Astrocyte (in vitro differentiated cells and primary cell): Measurements from ENCODE around the gene ERG. TPM values are rescaled to one million over a fixed set of nuclear protein-coding genes. Genes with fewer than 3 reads are reported as not detected.
A peak's percentile ranks its signal among the peaks of the same experiment; 100 is the strongest.

ENCODE experiments used
- DNase-seq: peaks from one replicate; pipeline ENCODE4 v3.0.0-alpha.2; 2010; ENCODE audit warnings: low read depth
- FAIRE-seq: peaks from 2 replicates; lab custom pipeline; 2011; peaks lifted over from hg19 to GRCh38; lab: Jason Lieb, UNC
- H2AFZ ChIP-seq: 2 replicates; pipeline ENCODE4 v1.6.0; 2012; ENCODE audit warnings: low read depth, low read length, inconsistent platforms
- H3K27ac ChIP-seq: 2 replicates; pipeline ENCODE4 v1.5.1; 2011; ENCODE audit warnings: low read depth, low read length, inconsistent platforms
- H3K27me3 ChIP-seq: 2 replicates; pipeline ENCODE4 v1.6.0; 2011; ENCODE audit warnings: low read length, inconsistent platforms; ENCODE audit not compliant: insufficient read depth
- H3K36me3 ChIP-seq: 2 replicates; pipeline ENCODE4 v1.5.1; 2011; ENCODE audit warnings: low read length, inconsistent platforms; ENCODE audit not compliant: insufficient read depth
- H3K4me1 ChIP-seq: 2 replicates; pipeline ENCODE4 v1.5.1; 2011; ENCODE audit warnings: low read length, inconsistent platforms; ENCODE audit not compliant: insufficient read depth
- H3K4me2 ChIP-seq: 2 replicates; pipeline ENCODE4 v1.6.0; 2012; ENCODE audit warnings: low read length, inconsistent platforms
- H3K4me3 ChIP-seq: 2 replicates; pipeline ENCODE4 v1.5.1; 2011; ENCODE audit warnings: low read depth, mild to moderate bottlenecking, low read length, inconsistent platforms; ENCODE audit not compliant: insufficient read depth
- H3K79me2 ChIP-seq: 2 replicates; pipeline ENCODE4 v1.6.0; 2012; ENCODE audit warnings: mild to moderate bottlenecking, low read length, inconsistent platforms; ENCODE audit not compliant: insufficient read depth
- H3K9ac ChIP-seq: 2 replicates; pipeline ENCODE4 v1.6.0; 2012; ENCODE audit warnings: mild to moderate bottlenecking, low read length, inconsistent platforms
- H3K9me3 ChIP-seq: 2 replicates; pipeline ENCODE4 v1.5.1; 2012; ENCODE audit warnings: low read depth, mild to moderate bottlenecking, low read length, inconsistent platforms; ENCODE audit not compliant: insufficient read depth
- H4K20me1 ChIP-seq: 2 replicates; pipeline ENCODE4 v1.6.0; 2012; ENCODE audit warnings: low read length, inconsistent platforms; ENCODE audit not compliant: insufficient read depth
- H3K27ac Mint-ChIP-seq: one replicate; pipeline ENCODE4 v1.8.0; 2021; ENCODE audit warnings: mild to moderate bottlenecking, mixed read lengths; ENCODE audit not compliant: unreplicated experiment
- H3K27me3 Mint-ChIP-seq: one replicate; pipeline ENCODE4 v1.8.0; 2021; ENCODE audit warnings: low read depth, mixed read lengths; ENCODE audit not compliant: unreplicated experiment
- H3K36me3 Mint-ChIP-seq: one replicate; pipeline ENCODE4 v1.8.0; 2021; ENCODE audit warnings: low read depth, mixed read lengths; ENCODE audit not compliant: unreplicated experiment
- H3K4me1 Mint-ChIP-seq: one replicate; pipeline ENCODE4 v1.8.0; 2021; ENCODE audit warnings: low read depth, mixed read lengths; ENCODE audit not compliant: unreplicated experiment
- H3K4me3 Mint-ChIP-seq: one replicate; pipeline ENCODE4 v1.8.0; 2021; ENCODE audit warnings: mild to moderate bottlenecking, moderate library complexity, mixed read lengths; ENCODE audit not compliant: unreplicated experiment
- H3K9me3 Mint-ChIP-seq: one replicate; pipeline ENCODE4 v1.8.0; 2021; ENCODE audit warnings: mild to moderate bottlenecking, mixed read lengths; ENCODE audit not compliant: unreplicated experiment
- CTCF ChIP-seq: IDR thresholded peaks from 2 replicates; pipeline ENCODE4 v1.5.1; 2011; ENCODE audit warnings: low read depth, mild to moderate bottlenecking, inconsistent platforms, low read length, moderate library complexity; ENCODE audit not compliant: insufficient read depth
- EZH2 ChIP-seq: IDR thresholded peaks from 2 replicates; pipeline ENCODE4 v1.6.1; 2012; ENCODE audit warnings: mild to moderate bottlenecking, low read length, inconsistent platforms; ENCODE audit not compliant: insufficient read depth
- total RNA-seq: library from RNA; stranded (reverse); gene quantifications from 2 replicates; pipeline ENCODE4 v1.2.1, GENCODE V29; 2021

Gene ERG
- total RNA-seq, 1 donor from 2014 or later, result 0.84 TPM

- Histone ChIP-seq H3K36me3 (no peaks in the 10 kb centered on the region), H3K4me3 (no peak overlapping the region), H2AFZ (no peak overlapping the region), H3K79me2 (no peaks in the 10 kb centered on the region), H4K20me1 (no peaks in the 10 kb centered on the region), H3K9me3 (no peaks in the 10 kb centered on the region), H3K4me1 (no peaks in the 10 kb centered on the region), H3K9ac (no peak overlapping the region), H3K27me3 (no peaks in the 10 kb centered on the region), H3K4me2 (no peak overlapping the region), H3K27ac (no peak overlapping the region)
- Mint-ChIP-seq H3K27me3 (peaks cover 2% of the 10 kb centered on the region), H3K9me3 (peaks cover 3% of the 10 kb centered on the region), H3K36me3 (no peaks in the 10 kb centered on the region), H3K4me1 (peaks cover 8% of the 10 kb centered on the region), H3K4me3 (no peak overlapping the region), H3K27ac (no peak overlapping the region)
- DNase-seq (no peak), FAIRE-seq (no peak)
- TF ChIP-seq EZH2 (no peak), CTCF (no peak)
Observed at GRCh38 chr21:38472412-38473108, 25.7 kb downstream of the ERG start.

GRCh38 chr21:38471766-38472165 is 26.5 kb downstream of the ERG start:
- no peak for DNase-seq
- no peaks in the 10 kb centered on the region for H3K36me3 ChIP-seq
- no peaks in the 10 kb centered on the region for H3K79me2 ChIP-seq
- no peak overlapping the region for H2AFZ ChIP-seq
- H3K27ac ChIP-seq, result no peak overlapping the region
- H3K27me3 ChIP-seq, result no peaks in the 10 kb centered on the region
- H4K20me1 ChIP-seq, result no peaks in the 10 kb centered on the region
- FAIRE-seq, result no peak
- H3K9me3 ChIP-seq, result no peaks in the 10 kb centered on the region
- no peak overlapping the region for H3K4me2 ChIP-seq
- H3K9ac ChIP-seq, result no peak overlapping the region
- H3K4me1 ChIP-seq, result no peaks in the 10 kb centered on the region
- H3K36me3 Mint-ChIP-seq, result no peaks in the 10 kb centered on the region
- peaks cover 5% of the 10 kb centered on the region for H3K4me1 Mint-ChIP-seq
- TF ChIP-seq CTCF (no peak), EZH2 (no peak)
- H3K4me3 ChIP-seq, result no peak overlapping the region
- peaks cover 3% of the 10 kb centered on the region for H3K9me3 Mint-ChIP-seq
- H3K27me3 Mint-ChIP-seq, result peaks cover 2% of the 10 kb centered on the region
- H3K4me3 Mint-ChIP-seq, result no peak overlapping the region
- H3K27ac Mint-ChIP-seq, result no peak overlapping the region

GRCh38 chr21:38470755-38471154 is 27.5 kb downstream of the ERG start:
- no peaks in the 10 kb centered on the region for H3K9me3 ChIP-seq
- H3K36me3 ChIP-seq, result no peaks in the 10 kb centered on the region
- H3K27ac ChIP-seq, result no peak overlapping the region
- FAIRE-seq (no peak), DNase-seq (no peak)
- TF ChIP-seq CTCF (no peak), EZH2 (no peak)
- Mint-ChIP-seq H3K36me3 (no peaks in the 10 kb centered on the region), H3K27ac (peak overlapping the region; percentile 50), H3K9me3 (peaks cover 3% of the 10 kb centered on the region), H3K4me3 (no peak overlapping the region), H3K4me1 (peaks cover 5% of the 10 kb centered on the region), H3K27me3 (peaks cover 2% of the 10 kb centered on the region)
- no peak overlapping the region for H3K4me2 ChIP-seq
- H4K20me1 ChIP-seq, result no peaks in the 10 kb centered on the region
- no peak overlapping the region for H3K9ac ChIP-seq
- H3K4me3 ChIP-seq, result no peak overlapping the region
- no peak overlapping the region for H2AFZ ChIP-seq
- no peaks in the 10 kb centered on the region for H3K27me3 ChIP-seq
- H3K79me2 ChIP-seq, result no peaks in the 10 kb centered on the region
- no peaks in the 10 kb centered on the region for H3K4me1 ChIP-seq
